Measurements from ENCODE around the gene HNRNPU.

Gene HNRNPU

DNA sequence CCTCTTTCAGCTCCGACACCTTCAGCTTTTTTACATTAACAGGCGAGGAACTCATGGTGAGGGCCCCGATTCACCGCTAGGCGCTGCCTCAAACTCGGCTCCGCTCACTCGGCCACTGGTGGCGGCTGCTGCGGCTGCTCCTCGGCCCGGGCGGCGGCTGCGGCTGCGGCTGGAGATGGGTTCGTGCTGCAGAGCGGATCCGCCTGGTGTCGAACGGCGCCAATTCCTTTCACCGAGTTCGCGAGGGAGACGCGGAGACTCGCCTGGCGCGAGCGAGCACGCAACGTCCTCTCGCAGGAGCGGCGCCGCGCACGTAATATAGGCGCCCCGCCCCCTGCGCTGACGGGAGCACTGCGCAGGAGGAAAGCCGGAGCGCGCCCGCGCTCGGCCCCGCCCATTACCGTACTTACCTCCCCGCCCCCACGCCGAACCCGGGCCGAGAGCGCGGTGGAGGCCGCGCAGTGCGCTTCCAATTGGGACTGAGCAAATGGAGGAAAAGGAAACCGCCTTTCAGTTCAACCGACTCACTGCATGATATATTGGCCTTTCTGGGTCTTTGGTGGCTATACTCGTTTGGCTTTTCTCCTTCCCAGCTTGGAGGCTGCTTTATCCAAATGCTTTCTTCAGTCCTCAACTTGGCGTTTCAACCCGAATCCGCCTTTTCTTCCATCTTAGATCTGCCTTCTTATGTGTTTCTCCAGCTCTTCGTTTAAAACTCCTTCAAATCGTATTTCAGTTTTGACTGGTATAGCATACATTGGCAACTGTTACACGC, at the start of gene HNRNPU:
HNRNPU (minus strand) TSS at position 291 of the 775 bp plus-strand sequence; CDS start at position 55, 236 bp downstream.
- Histone ChIP-seq H3K27me3 (ENCODE audit: low read depth, low read length) (no peaks in the 10 kb centered on the region), H3K27ac (ENCODE audit: low read length) (peak within 1 kb of the TSS; percentile 92), H3K36me3 (replicated peaks; ENCODE audit: low read depth, low read length) (peaks cover 42% of the 10 kb centered on the region), H4K20me1 (ENCODE audit: insufficient read depth, low read length) (peaks cover 34% of the 10 kb centered on the region), H3K9ac (ENCODE audit: low read length) (peak within 1 kb of the TSS; percentile 100), H3K4me1 (ENCODE audit: low read length) (peaks cover 36% of the 10 kb centered on the region), H3K9me3 (ENCODE audit: insufficient read depth, low read length) (no peaks in the 10 kb centered on the region), H3K4me3 (ENCODE audit: low read length) (peak within 1 kb of the TSS; percentile 93), H2AFZ (ENCODE audit: low read depth, low read length) (peak within 1 kb of the TSS; percentile 75), H3K4me2 (ENCODE audit: low read length) (peak within 1 kb of the TSS; percentile 100), H3K79me2 (ENCODE audit: low read length) (peaks cover 60% of the 10 kb centered on the region)
- no peak for TF ChIP-seq EZH2phosphoT487 (IDR thresholded peaks at IDR 0.05; ENCODE audit: low read depth)
- TF ChIP-seq CTCF (IDR thresholded peaks at IDR 0.05; ENCODE audit: low read depth, low read length), result peak; percentile 16; the same call in 1 of the 2 replicates

- no peak overlapping the region for H3K4me2 ChIP-seq (ENCODE audit: low read length)
- no peak for TF ChIP-seq EZH2phosphoT487 (IDR thresholded peaks at IDR 0.05; ENCODE audit: low read depth)
- TF ChIP-seq CTCF (IDR thresholded peaks at IDR 0.05; ENCODE audit: low read depth, low read length), result no peak
- no peaks in the 10 kb centered on the region for H3K9me3 ChIP-seq (ENCODE audit: insufficient read depth, low read length)
- H3K36me3 ChIP-seq (replicated peaks; ENCODE audit: low read depth, low read length), result no peaks in the 10 kb centered on the region
- H3K79me2 ChIP-seq (ENCODE audit: low read length), result no peaks in the 10 kb centered on the region
- H3K4me1 ChIP-seq (ENCODE audit: low read length), result no peaks in the 10 kb centered on the region
- H3K27me3 ChIP-seq (ENCODE audit: low read depth, low read length), result peaks cover 5% of the 10 kb centered on the region; the same call in 1 of the 2 replicates
- no peak overlapping the region for H2AFZ ChIP-seq (ENCODE audit: low read depth, low read length)
- H4K20me1 ChIP-seq (ENCODE audit: insufficient read depth, low read length), result no peaks in the 10 kb centered on the region
- H3K27ac ChIP-seq (ENCODE audit: low read length), result no peak overlapping the region
- no peak overlapping the region for H3K9ac ChIP-seq (ENCODE audit: low read length)
- no peak overlapping the region for H3K4me3 ChIP-seq (ENCODE audit: low read length)
These were observed 49.5 kb upstream of the HNRNPU start for GRCh38 chr1:244913806-244914205.

- Histone ChIP-seq H3K9me3 (ENCODE audit: insufficient read depth, low read length) (no peaks in the 10 kb centered on the region), H3K79me2 (ENCODE audit: low read length) (no peaks in the 10 kb centered on the region), H3K4me1 (ENCODE audit: low read length) (no peaks in the 10 kb centered on the region), H3K27me3 (ENCODE audit: low read depth, low read length) (no peaks in the 10 kb centered on the region), H3K36me3 (replicated peaks; ENCODE audit: low read depth, low read length) (no peaks in the 10 kb centered on the region), H4K20me1 (ENCODE audit: insufficient read depth, low read length) (no peaks in the 10 kb centered on the region), H3K4me2 (ENCODE audit: low read length) (no peak overlapping the region), H3K9ac (ENCODE audit: low read length) (no peak overlapping the region), H3K27ac (ENCODE audit: low read length) (no peak overlapping the region), H2AFZ (ENCODE audit: low read depth, low read length) (0 out of 2 replicates have a peak overlapping the region, but pooled peaks have one; percentile 34), H3K4me3 (ENCODE audit: low read length) (no peak overlapping the region)
- TF ChIP-seq EZH2phosphoT487 (IDR thresholded peaks at IDR 0.05; ENCODE audit: low read depth) (no peak), CTCF (IDR thresholded peaks at IDR 0.05; ENCODE audit: low read depth, low read length) (no peak)
These were observed 39.8 kb upstream of the HNRNPU start for GRCh38 chr1:244904119-244904518.

DNA sequence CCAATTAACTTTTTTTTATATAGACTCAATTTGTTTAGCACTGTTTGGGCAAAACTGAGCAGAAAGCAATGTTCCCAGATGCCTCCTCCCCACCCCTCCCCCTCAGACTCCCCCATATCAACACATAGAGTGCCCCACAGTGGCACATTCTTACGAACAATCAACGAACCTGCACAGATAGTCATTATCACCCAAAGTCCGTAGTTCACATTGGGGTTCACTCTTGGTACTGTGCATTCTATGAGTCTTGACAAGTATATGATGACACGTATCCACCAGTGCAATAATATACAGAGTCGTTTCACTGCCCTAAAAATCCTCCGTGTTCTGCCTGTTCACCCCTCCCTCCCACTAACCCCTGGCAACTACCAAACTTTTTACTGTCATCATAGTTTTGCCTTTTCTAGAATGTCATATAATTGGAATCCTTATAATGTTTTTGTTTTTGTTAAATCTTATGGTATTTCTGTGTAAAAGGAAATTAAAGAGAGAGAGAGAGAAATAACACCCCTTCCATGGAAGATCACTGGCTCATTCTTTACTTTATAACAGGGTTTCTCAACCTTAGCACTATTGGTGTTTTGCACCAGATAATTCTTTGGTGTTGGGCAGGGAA, 37.2 kb upstream of the HNRNPU start:
- H3K9me3 ChIP-seq (ENCODE audit: insufficient read depth, low read length), result no peaks in the 10 kb centered on the region
- H3K79me2 ChIP-seq (ENCODE audit: low read length), result no peaks in the 10 kb centered on the region
- H3K27ac ChIP-seq (ENCODE audit: low read length), result no peak overlapping the region
- H4K20me1 ChIP-seq (ENCODE audit: insufficient read depth, low read length), result no peaks in the 10 kb centered on the region
- H3K4me2 ChIP-seq (ENCODE audit: low read length), result no peak overlapping the region
- H3K27me3 ChIP-seq (ENCODE audit: low read depth, low read length), result no peaks in the 10 kb centered on the region
- H3K36me3 ChIP-seq (replicated peaks; ENCODE audit: low read depth, low read length), result no peaks in the 10 kb centered on the region
- TF ChIP-seq CTCF (IDR thresholded peaks at IDR 0.05; ENCODE audit: low read depth, low read length) (no peak), EZH2phosphoT487 (IDR thresholded peaks at IDR 0.05; ENCODE audit: low read depth) (no peak)
- H3K9ac ChIP-seq (ENCODE audit: low read length), result no peak overlapping the region
- no peaks in the 10 kb centered on the region for H3K4me1 ChIP-seq (ENCODE audit: low read length)
- no peak overlapping the region for H2AFZ ChIP-seq (ENCODE audit: low read depth, low read length)
- no peak overlapping the region for H3K4me3 ChIP-seq (ENCODE audit: low read length)

All from OCI-LY3 (cell line).